ENCODE results near the gene CRYBB2.

Gene CRYBB2

DNA sequence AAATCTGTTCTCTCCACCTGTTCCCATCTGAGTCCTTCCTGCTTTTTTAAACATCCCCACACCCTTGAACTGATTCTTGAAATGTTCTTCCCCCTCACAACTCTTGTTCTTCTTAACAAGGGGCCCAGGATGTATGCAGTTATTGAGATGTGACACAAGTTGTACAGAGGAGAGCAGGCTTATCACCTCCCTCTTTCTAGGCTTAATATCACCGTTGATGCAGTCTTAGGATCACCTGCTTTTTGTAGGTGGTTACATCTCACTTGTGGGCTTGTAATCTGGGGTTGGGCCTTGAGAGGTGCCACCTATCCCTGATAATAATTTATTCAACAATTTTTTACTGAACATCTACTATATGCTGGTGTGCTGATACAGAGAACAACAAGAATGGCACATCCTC lies 13.6 kb upstream of the CRYBB2 start:
- no peak overlapping the region for H3K27ac ChIP-seq (replicated peaks)
- DNase-seq (ENCODE audit: low read depth in 1 of 2, low spot score in 1 of 2) = no peak
- TF ChIP-seq SPI1 (IDR thresholded peaks at IDR 0.05; ENCODE audit: borderline replicate concordance, low read depth) = no peak
- TF ChIP-seq POLR2AphosphoS5 (IDR thresholded peaks at IDR 0.05; ENCODE audit: low read depth) = no peak
- TF ChIP-seq, protein P1, sequence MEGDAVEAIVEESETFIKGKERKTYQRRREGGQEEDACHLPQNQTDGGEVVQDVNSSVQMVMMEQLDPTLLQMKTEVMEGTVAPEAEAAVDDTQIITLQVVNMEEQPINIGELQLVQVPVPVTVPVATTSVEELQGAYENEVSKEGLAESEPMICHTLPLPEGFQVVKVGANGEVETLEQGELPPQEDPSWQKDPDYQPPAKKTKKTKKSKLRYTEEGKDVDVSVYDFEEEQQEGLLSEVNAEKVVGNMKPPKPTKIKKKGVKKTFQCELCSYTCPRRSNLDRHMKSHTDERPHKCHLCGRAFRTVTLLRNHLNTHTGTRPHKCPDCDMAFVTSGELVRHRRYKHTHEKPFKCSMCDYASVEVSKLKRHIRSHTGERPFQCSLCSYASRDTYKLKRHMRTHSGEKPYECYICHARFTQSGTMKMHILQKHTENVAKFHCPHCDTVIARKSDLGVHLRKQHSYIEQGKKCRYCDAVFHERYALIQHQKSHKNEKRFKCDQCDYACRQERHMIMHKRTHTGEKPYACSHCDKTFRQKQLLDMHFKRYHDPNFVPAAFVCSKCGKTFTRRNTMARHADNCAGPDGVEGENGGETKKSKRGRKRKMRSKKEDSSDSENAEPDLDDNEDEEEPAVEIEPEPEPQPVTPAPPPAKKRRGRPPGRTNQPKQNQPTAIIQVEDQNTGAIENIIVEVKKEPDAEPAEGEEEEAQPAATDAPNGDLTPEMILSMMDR (IDR thresholded peaks at IDR 0.05; ENCODE audit: insufficient read depth, low read length) = no peak
- TF ChIP-seq, protein P2, sequence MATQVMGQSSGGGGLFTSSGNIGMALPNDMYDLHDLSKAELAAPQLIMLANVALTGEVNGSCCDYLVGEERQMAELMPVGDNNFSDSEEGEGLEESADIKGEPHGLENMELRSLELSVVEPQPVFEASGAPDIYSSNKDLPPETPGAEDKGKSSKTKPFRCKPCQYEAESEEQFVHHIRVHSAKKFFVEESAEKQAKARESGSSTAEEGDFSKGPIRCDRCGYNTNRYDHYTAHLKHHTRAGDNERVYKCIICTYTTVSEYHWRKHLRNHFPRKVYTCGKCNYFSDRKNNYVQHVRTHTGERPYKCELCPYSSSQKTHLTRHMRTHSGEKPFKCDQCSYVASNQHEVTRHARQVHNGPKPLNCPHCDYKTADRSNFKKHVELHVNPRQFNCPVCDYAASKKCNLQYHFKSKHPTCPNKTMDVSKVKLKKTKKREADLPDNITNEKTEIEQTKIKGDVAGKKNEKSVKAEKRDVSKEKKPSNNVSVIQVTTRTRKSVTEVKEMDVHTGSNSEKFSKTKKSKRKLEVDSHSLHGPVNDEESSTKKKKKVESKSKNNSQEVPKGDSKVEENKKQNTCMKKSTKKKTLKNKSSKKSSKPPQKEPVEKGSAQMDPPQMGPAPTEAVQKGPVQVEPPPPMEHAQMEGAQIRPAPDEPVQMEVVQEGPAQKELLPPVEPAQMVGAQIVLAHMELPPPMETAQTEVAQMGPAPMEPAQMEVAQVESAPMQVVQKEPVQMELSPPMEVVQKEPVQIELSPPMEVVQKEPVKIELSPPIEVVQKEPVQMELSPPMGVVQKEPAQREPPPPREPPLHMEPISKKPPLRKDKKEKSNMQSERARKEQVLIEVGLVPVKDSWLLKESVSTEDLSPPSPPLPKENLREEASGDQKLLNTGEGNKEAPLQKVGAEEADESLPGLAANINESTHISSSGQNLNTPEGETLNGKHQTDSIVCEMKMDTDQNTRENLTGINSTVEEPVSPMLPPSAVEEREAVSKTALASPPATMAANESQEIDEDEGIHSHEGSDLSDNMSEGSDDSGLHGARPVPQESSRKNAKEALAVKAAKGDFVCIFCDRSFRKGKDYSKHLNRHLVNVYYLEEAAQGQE (IDR thresholded peaks at IDR 0.05; ENCODE audit: insufficient replicate concordance, low read depth) = no peak
- TF ChIP-seq GABPA (IDR thresholded peaks at IDR 0.05; ENCODE audit: low read depth) = no peak
- H3K4me3 ChIP-seq (replicated peaks; ENCODE audit: insufficient read depth, low read length) = no peak overlapping the region
- no peaks in the 10 kb centered on the region for H3K27me3 ChIP-seq (ENCODE audit: insufficient read depth, poor library complexity, severe bottlenecking)

DNA sequence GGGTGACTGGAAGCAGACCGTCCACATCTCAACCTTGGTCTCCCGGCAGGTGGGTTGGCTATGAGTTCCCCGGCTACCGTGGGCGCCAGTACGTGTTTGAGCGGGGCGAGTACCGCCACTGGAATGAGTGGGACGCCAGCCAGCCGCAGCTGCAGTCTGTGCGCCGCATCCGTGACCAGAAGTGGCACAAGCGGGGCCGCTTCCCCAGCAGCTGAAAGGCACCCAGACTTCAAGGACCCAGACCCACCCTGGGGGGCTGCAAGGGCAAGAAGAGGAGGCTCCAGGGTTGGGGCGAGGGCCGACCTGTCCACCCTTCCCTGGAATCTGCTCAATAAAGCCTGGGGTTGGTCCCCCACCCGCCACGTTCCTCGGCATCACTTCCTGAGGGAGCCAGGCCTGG lies 12.4 kb upstream of the CRYBB2 start:
- DNase-seq (ENCODE audit: low read depth in 1 of 2, low spot score in 1 of 2) = no peak
- Histone ChIP-seq H3K4me3 (replicated peaks; ENCODE audit: insufficient read depth, low read length) (no peak overlapping the region), H3K27ac (replicated peaks) (no peak overlapping the region), H3K27me3 (ENCODE audit: insufficient read depth, poor library complexity, severe bottlenecking) (no peaks in the 10 kb centered on the region)
- TF ChIP-seq GABPA (IDR thresholded peaks at IDR 0.05; ENCODE audit: low read depth) = no peak
- TF ChIP-seq, protein P1 (IDR thresholded peaks at IDR 0.05; ENCODE audit: insufficient read depth, low read length) = no peak
- TF ChIP-seq, protein P2 (IDR thresholded peaks at IDR 0.05; ENCODE audit: insufficient replicate concordance, low read depth) = no peak
- no peak for TF ChIP-seq POLR2AphosphoS5 (IDR thresholded peaks at IDR 0.05; ENCODE audit: low read depth)
- TF ChIP-seq SPI1 (IDR thresholded peaks at IDR 0.05; ENCODE audit: borderline replicate concordance, low read depth) = no peak

DNA sequence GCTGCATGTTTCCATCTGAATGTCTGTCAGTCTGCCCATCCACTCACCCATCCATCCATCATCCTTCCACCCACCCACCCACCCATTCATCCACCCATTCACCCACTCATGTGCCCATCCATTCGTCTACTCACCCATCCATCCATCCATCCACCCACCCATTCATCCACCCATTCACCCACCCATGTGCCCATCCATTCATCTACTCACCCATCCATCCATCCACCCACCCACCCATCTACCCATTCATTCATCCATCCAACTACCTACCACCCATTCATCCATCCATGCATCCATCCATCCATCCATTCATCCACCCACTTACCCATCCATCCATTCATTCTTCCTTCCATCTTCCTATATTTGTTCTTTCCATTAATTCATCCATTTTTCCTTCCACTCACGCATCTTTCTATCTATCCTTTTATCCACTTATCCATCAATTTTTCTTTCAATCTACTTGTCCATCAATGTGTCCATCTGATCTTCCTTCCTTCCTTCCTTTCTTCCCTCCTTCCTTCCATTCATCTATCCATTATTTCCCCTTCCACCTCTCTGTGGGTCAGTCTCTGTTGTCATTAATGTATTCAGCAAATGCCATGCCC lies 11.8 kb upstream of the CRYBB2 start:
- no peaks in the 10 kb centered on the region for H3K27me3 ChIP-seq (ENCODE audit: insufficient read depth, poor library complexity, severe bottlenecking)
- H3K4me3 ChIP-seq (replicated peaks; ENCODE audit: insufficient read depth, low read length) = no peak overlapping the region
- DNase-seq (ENCODE audit: low read depth in 1 of 2, low spot score in 1 of 2) = no peak
- TF ChIP-seq, protein P1 (IDR thresholded peaks at IDR 0.05; ENCODE audit: insufficient read depth, low read length) = no peak
- TF ChIP-seq SPI1 (IDR thresholded peaks at IDR 0.05; ENCODE audit: borderline replicate concordance, low read depth) (no peak), GABPA (IDR thresholded peaks at IDR 0.05; ENCODE audit: low read depth) (no peak), POLR2AphosphoS5 (IDR thresholded peaks at IDR 0.05; ENCODE audit: low read depth) (no peak)
- TF ChIP-seq, protein P2 (IDR thresholded peaks at IDR 0.05; ENCODE audit: insufficient replicate concordance, low read depth) = no peak
- H3K27ac ChIP-seq (replicated peaks) = no peak overlapping the region
